Brain microvascular endothelial cell (primary cell): ENCODE results near the gene SERPINA4.

Experiments
- DNase-seq: peaks from one replicate; pipeline ENCODE4 v3.0.0-alpha.2; 2020
- H3K27ac ChIP-seq: fragments of 250-450 bp; sonication (Bioruptor Pico); 2 replicates; pipeline ENCODE4 v1.5.1; 2020; ENCODE audit warnings: mild to moderate bottlenecking, moderate library complexity
- H3K27me3 ChIP-seq: fragments of 250-450 bp; sonication (Bioruptor Pico); replicated peaks from 2 replicates; pipeline ENCODE4 v1.5.1; 2020; ENCODE audit warnings: mild to moderate bottlenecking
- H3K36me3 ChIP-seq: fragments of 250-450 bp; sonication (Bioruptor Pico); replicated peaks from 2 replicates; pipeline ENCODE4 v1.5.1; 2020; ENCODE audit warnings: mild to moderate bottlenecking
- H3K4me3 ChIP-seq: 2 replicates; pipeline ENCODE4 v1.5.1; 2011; ENCODE audit warnings: low read depth, mild to moderate bottlenecking, control low read depth, low read length, moderate library complexity
- in situ Hi-C: cut with HindIII; loops from 2 replicates; pipeline ENCODE4 v1.10.0; 2017; ENCODE audit warnings: low sequenced_read_pairs, low pct_ligation_motif_present
- TF ChIP-seq, protein P1 (sequence below): IDR thresholded peaks from 2 replicates; pipeline ENCODE4 v1.5.1; 2011; ENCODE audit warnings: low read depth, mild to moderate bottlenecking, moderate library complexity, low read length, control low read depth, inconsistent platforms; ENCODE audit errors: missing control alignments

The SERPINA4 gene, protein sequence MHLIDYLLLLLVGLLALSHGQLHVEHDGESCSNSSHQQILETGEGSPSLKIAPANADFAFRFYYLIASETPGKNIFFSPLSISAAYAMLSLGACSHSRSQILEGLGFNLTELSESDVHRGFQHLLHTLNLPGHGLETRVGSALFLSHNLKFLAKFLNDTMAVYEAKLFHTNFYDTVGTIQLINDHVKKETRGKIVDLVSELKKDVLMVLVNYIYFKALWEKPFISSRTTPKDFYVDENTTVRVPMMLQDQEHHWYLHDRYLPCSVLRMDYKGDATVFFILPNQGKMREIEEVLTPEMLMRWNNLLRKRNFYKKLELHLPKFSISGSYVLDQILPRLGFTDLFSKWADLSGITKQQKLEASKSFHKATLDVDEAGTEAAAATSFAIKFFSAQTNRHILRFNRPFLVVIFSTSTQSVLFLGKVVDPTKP

GRCh38 chr14:94560751-94561655 lies at the start of gene SERPINA4:
SERPINA4 (plus strand) TSS chr14:94561442; CDS start chr14:94563483, 2,041 bp downstream.
- no peak within 1 kb of the TSS for H3K27ac ChIP-seq
- TF ChIP-seq, protein P1, sequence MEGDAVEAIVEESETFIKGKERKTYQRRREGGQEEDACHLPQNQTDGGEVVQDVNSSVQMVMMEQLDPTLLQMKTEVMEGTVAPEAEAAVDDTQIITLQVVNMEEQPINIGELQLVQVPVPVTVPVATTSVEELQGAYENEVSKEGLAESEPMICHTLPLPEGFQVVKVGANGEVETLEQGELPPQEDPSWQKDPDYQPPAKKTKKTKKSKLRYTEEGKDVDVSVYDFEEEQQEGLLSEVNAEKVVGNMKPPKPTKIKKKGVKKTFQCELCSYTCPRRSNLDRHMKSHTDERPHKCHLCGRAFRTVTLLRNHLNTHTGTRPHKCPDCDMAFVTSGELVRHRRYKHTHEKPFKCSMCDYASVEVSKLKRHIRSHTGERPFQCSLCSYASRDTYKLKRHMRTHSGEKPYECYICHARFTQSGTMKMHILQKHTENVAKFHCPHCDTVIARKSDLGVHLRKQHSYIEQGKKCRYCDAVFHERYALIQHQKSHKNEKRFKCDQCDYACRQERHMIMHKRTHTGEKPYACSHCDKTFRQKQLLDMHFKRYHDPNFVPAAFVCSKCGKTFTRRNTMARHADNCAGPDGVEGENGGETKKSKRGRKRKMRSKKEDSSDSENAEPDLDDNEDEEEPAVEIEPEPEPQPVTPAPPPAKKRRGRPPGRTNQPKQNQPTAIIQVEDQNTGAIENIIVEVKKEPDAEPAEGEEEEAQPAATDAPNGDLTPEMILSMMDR = no peak
- H3K4me3 ChIP-seq = no peak within 1 kb of the TSS
- in situ Hi-C loops = no loop called here
- no peaks in the 10 kb centered on the region for H3K36me3 ChIP-seq
- no peak for DNase-seq
- no peaks in the 10 kb centered on the region for H3K27me3 ChIP-seq

- no peak for DNase-seq
- Histone ChIP-seq H3K36me3 (no peaks in the 10 kb centered on the region), H3K27ac (no peak overlapping the region), H3K27me3 (no peaks in the 10 kb centered on the region), H3K4me3 (no peak overlapping the region)
- in situ Hi-C loops = no loop called here
- TF ChIP-seq, protein P1 = no peak
These were observed 46.9 kb upstream of the SERPINA4 start for GRCh38 chr14:94514351-94514750.

DNA sequence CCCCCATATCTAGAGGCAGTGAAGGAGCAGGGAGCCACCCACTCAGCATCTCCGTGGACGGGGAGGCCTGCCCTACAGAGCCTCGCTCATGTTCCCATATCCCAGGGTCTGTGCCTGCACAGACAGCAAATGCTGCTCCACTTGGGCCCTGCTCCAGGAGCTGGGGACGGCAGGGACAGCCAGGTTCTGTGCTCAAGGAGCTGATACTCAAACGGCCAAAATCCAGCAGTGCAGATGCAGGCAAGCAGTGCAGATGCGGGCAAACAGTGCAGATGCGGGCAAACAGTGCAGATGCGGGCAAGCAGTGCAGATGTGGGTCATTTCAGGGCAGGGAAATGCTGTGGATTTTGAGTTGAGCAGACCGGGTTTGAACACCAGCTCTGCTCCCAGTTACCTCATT lies 45.8 kb upstream of the SERPINA4 start:
- Histone ChIP-seq H3K27me3 (no peaks in the 10 kb centered on the region), H3K36me3 (no peaks in the 10 kb centered on the region), H3K4me3 (no peak overlapping the region), H3K27ac (no peak overlapping the region)
- no peak for DNase-seq
- TF ChIP-seq, protein P1 = no peak
- in situ Hi-C loops = no loop called here

DNA sequence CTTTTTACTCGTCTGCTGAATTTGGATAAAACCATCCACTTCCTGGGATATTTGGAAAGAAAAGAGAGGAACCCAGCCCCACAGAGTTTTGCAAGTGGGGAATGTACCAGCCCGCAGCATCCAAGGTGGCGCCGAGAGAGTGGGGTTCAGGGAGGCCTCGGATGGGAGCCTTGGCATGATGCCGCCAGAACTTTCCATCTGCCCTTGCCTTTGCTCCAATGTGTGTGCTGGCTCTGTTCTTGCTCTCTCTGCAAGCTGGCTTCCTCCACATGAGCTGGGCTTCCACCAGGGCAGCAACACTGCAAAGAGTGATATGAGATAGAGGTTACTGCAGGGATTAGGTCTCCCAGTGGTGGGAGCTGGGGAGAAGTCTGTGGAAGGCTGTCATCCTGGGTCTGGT lies 45.4 kb upstream of the SERPINA4 start:
- TF ChIP-seq, protein P1 = no peak
- Histone ChIP-seq H3K27me3 (no peaks in the 10 kb centered on the region), H3K36me3 (no peaks in the 10 kb centered on the region), H3K4me3 (no peak overlapping the region), H3K27ac (no peak overlapping the region)
- DNase-seq = no peak
- in situ Hi-C loops = no loop called here

DNA sequence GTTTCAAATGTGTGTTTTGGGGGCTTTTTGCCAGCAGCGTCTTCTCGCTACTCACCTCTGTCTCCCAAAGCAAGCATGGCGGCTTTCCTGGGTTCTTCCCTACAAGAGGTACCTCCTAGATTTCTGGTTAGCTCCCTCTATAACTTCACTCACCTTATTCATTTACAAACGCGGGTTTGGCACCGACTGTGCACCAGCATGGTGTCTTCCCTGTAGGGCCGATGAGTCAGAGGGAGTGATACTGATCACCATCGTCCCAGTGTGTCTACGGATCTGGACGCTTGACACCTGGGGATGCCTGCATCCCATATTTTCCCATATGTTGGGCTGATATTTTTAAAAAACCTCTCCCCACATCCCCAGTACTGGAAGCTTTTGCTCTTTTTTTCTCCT lies 44.0 kb upstream of the SERPINA4 start:
- TF ChIP-seq, protein P1 = no peak
- Histone ChIP-seq H3K27ac (no peak overlapping the region), H3K27me3 (no peaks in the 10 kb centered on the region), H3K36me3 (no peaks in the 10 kb centered on the region), H3K4me3 (no peak overlapping the region)
- in situ Hi-C loops = no loop called here
- DNase-seq = no peak
